GM20000 (cell line): ENCODE results near the gene TNFSF9.
A peak's percentile ranks its signal among the peaks of the same experiment; 100 is the strongest.

ENCODE experiments used
- DNase-seq: peaks from one replicate; pipeline ENCODE4 v3.0.0; 2012; ENCODE audit warnings: low spot score
- CTCF ChIP-seq: IDR thresholded peaks from 2 replicates; pipeline ENCODE4 v1.5.1; 2012; ENCODE audit warnings: mild to moderate bottlenecking, control low read depth; ENCODE audit errors: extremely low read depth, missing control alignments

Gene TNFSF9

GRCh38 chr19:6530386-6531162 is at the start of gene TNFSF9:
TNFSF9 (plus strand) TSS chr19:6531026; CDS start chr19:6531037, 11 bp downstream.
- TF ChIP-seq CTCF = no peak
- DNase-seq = peak; percentile 90

GRCh38 chr19:6481541-6482342 is 49.1 kb upstream of the TNFSF9 start, which contains the start of gene DENND1C:
DENND1C (minus strand) TSS chr19:6481787; CDS start chr19:6481695, 92 bp downstream.
- DNase-seq = peak; percentile 81

GRCh38 chr19:6482343-6482686 is 48.5 kb upstream of the TNFSF9 start:
- no peak for DNase-seq
- no peak for TF ChIP-seq CTCF

More at GRCh38 chr19:6481541-6482342, 49.1 kb upstream of the TNFSF9 start, which contains the start of gene DENND1C:
- peak; percentile 67 for TF ChIP-seq CTCF

GRCh38 chr19:6483235-6483634 is 47.6 kb upstream of the TNFSF9 start:
- no peak for DNase-seq
- no peak for TF ChIP-seq CTCF

- DNase-seq = no peak
- no peak for TF ChIP-seq CTCF
Measured at GRCh38 chr19:6484230-6484629, 46.6 kb upstream of the TNFSF9 start.

GRCh38 chr19:6484831-6485230 is 46.0 kb upstream of the TNFSF9 start:
- DNase-seq = no peak
- no peak for TF ChIP-seq CTCF

- DNase-seq = peak; percentile 83
- no peak for TF ChIP-seq CTCF
Measured at GRCh38 chr19:6489278-6490061, 41.4 kb upstream of the TNFSF9 start.
